Measurements from ENCODE around the gene KIRREL3.

KIRREL3 gene

DNA sequence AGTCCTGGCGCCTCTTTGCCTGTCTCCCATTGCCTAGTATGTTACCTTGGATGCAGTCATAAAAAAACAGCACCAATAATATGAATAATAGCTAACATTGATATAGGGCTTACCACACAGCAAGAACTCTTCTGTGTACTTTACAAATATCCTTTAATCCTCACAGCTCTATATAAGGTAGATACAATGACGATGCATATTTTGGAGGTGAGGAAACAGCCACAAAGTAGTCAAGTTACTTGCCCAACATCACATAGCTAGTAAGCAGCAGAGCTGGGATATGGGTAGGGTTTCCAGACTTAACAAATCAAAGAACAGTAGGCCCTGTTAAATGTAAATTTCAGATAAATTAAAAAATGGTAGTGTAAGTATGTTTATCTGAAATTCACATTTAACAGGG, 516.3 kb downstream of the KIRREL3 start:
- DNase-seq (ENCODE audit: low spot score), result no peak

DNA sequence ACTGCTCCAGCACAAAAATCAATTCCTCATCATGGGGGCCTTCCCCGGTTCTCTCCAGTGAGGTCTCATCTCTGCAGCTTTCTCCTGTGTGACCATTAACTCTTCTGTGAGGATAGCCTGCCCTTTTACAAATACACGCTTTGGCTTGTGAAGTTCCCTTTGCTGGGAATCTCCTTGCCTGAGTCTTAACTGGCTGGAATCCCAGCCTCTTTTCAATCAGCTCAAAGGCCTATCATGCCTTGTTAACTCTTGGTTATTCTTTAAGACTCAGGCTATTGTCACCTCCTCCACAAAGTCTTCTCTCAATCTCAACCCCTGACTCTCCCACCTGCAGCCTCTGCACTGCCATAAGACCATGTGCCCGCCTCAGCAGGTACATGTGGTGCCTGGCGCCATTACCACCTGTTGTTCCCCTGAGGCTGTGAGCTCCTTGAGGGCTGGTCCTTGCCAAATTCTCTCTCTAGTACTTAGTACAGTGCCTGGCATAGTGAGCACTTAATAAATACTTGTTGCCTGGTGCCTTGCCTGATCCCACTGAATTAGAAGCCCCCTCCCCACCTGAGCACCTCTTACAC, 516.9 kb downstream of the KIRREL3 start:
- DNase-seq (ENCODE audit: low spot score), result no peak

DNA sequence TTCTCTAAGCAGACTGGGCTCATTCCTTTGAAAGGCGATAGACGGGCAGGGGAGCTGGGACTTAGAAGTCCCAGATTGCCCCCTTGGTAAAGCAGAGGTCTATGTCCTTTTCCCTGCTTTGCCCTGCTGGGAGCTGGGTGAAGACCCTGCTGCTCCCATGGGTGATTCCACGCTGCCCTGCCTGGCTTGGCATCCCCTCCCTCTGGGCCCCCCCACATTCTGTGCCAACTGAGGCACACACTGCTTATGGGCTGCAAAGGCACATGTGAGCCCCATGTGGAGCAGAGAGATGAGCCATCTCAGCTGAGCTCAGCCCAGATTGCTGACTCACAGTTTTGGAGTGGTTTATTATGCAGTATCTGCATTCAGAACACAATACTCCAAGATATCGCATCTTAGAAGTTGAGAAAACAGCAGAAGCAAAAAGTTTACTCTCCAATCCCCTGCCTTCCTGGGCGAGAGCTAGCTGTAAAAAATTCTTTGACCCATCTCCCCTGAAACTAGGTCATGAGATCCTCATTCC, 517.9 kb downstream of the KIRREL3 start:
- DNase-seq (ENCODE audit: low spot score), result no peak

DNA sequence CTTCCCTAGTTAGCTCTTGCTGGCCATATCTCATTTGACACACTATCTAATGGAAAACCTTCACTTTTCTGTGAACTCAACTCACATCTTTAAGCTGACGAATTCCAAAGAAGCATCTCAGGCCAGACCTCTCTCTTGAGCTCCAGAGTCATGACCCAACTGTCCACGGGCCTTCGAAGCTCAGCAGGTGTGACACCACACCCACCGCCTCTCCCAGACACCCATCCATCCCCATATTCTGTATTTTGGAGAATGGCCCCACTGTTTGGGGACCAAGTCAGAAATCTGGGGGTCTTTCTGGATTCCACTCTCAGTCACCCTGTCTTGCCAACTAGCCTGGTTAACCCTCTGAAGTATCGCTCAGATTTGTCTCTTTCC, 519.3 kb downstream of the KIRREL3 start:
- DNase-seq (ENCODE audit: low spot score), result no peak

DNA sequence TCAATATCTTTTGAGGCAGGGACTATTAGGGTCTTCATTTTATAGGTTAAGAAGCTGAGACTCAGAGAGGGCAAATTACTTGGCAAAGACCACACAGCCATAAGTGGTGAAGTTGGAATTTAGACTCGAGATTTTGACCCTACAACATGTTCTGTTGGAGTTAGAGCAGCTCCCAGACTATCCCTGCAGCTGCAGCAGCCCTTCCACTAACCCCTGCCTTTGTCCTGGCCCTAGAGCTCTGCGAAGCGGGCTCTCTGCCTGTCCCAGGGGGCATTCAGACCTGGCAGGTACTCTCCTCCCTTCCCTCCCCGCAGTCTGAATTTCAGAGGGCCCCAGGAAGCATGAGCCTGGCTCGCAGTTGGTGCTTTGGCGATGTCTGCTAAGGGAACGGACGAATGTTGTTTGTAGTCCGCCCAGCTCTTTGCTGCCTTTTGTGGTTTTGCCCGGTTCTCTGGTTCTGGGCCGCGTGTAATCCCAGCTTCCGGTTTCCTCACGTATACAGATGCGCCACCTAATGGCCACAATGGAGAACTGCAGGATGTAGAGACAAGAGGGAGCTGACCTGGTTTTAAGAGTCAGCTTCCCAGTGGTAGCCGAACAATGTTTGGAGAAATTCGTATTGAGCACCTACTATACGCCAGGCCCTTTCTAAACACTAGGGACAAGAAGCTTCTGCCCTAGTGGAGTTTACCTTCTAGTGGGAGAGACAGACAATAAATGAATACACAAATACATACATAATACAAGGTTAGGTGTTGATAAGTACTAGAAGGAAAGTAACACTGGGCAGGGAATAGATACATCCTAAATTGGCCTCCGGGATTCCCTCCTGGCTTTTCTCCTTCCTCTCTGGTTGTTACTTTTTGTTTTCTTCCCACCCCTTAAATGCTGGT, 519.9 kb downstream of the KIRREL3 start:
- peak; percentile 77 for DNase-seq (ENCODE audit: low spot score)

DNA sequence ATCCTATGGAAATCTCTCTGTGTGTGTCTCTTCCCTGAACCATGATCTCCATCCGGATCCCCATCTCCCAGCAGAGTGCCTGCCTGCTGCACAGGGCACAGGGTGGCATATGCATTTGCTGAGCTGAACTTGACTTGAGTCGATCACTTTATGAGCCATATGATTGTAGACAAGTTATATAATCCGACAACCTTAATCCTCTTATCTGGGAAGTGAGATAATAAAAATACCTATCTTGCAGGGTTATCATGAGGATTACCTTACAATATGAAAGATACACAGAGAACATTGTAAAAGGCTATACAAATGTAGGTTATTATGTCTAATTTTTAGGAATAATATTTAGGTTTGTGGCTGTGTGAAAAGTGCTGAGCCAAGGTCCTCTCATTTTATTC, 520.6 kb downstream of the KIRREL3 start:
- DNase-seq (ENCODE audit: low spot score), result no peak

DNA sequence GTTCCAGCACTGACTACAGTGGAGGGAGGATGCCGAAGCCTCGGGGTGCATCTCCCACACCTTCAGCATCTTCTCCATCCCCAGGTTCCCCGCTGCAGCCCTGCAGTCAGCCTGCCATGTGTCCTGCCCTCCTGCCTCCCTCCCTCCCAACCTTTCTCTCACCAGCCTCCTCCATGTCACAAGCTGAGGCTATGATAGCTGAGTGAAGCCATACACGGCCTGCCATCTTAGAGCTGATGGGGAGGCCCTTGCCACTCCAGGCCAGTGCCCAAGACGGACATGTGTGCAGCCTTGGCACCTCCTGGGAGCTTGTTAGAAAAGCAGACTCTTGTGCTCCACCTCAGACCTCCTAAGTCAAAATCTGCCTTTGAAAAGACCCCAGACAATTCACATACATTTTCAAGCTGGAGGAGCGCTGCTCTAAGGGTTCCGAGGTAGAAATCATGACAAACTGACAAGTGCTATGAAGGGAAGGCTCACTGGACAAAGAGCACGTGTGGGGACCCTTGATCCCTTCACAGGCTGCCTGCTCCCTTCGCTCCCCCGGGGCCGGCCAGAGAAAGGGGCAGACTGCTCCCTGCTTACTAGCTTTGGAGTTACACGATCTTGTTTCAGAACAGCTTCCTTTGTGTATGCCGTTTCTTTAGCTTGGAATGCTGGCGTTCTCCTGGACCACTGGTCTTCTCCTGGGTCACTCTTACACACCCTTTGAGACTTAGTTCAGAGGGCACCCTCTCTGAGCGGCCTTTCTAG, 521.2 kb downstream of the KIRREL3 start:
- no peak for DNase-seq (ENCODE audit: low spot score)

DNA sequence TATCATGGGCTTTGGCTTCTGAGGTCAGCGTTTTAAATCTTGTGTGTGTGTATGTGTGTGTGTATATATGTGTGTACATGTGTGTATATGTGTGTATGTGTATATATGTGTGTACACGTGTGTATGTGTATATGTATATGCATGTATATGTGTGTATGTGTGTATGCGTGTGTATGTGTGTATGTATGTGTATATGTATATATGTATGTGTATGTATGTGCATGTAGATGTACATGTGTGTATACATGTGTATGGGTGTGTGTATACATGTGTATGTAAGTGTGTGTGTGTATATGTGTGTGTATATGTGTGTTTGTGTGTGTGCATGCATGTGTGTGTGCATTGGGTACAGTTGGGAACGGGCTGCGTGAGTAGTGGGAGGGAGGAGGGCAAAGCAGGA, 522.1 kb downstream of the KIRREL3 start:
- DNase-seq (ENCODE audit: low spot score), result no peak

DNA sequence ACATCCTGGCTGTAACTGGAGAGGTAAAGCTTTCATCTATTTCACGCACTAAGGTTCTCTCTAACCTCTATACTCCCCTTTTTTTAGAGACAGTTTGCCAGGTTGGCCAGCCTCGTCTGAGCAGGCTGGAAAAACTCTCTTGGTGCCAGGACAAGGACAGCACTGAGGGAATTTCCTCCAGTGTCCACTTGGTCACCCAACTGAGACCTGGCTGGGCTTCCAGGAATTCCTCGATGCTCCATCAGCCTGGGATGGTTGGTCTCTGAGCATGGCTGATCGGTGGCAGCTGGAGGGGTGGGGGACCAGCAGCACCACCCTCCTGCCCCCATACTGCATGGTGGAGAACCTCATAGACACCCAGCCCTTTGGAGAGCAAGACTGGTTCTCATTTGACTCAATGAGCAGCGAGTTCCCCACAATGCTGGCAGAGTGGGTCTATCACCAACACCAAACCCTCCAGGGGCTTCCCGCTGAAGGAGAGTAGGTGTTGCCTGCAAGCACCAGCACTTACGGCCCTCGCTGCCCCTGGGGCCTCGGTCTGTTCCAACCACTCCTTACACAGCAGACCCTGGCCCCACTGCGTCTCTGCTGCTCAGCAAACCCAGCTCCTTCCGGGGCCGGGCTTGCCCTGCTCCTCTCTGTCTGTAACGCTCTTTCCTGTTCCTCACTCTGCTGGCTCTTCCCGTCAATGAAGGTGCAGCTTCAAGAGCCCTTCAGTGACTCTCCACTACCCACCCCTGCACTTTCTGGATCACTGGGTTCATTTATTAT, 522.9 kb downstream of the KIRREL3 start:
- no peak for DNase-seq (ENCODE audit: low spot score)

DNA sequence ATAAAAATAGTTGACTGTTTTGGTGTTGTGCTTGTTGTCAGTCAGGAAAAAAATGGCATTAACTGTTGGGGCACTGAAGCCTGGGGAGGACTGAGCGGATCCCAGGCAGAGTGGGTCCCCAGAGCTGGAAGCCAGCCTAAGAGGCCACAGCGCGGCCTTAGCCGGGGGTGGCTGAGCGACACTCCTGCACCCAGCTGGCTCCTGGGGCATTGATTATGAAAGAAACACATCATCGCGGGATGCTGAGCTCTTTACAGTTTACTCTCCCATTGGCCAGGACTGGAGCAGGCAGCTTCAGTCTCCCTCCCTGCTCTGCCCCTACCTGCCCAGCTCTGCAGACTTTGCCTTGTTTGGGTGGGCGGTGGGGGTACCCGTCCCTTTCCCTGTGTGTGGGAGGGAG, 523.6 kb downstream of the KIRREL3 start:
- DNase-seq (ENCODE audit: low spot score), result no peak

DNA sequence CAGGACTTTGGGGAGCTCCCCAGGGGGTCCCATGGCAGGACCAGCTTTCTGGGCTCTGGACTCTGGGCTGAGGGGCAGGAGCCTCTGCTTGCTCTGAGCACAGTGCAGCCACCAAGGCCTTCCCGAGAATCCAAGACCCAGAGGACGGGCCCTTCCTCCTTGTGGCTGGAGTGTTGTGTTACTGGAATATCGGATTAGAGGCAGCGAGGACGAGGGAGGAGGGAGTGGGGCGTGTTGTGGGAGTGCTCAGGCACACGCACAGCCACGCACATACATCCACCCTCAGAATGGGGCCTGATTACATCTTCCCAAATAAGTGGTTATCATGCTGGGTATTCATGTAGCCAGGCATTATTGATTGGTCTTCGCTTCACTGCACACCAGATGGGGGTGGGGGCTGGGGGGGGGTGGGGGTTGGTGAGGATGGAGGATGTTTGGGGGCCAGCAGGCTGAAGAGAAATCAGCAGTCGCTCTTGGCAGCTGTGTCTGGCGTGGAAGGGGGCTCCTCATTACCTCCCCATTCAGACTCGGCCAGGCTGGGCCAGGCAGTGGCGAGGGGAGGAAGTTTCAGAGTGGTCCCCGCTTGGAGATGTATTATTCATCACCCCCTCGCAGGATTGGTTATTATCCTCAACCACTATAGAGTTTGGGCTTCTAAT, 524.2 kb downstream of the KIRREL3 start:
- no peak for DNase-seq (ENCODE audit: low spot score)

DNA sequence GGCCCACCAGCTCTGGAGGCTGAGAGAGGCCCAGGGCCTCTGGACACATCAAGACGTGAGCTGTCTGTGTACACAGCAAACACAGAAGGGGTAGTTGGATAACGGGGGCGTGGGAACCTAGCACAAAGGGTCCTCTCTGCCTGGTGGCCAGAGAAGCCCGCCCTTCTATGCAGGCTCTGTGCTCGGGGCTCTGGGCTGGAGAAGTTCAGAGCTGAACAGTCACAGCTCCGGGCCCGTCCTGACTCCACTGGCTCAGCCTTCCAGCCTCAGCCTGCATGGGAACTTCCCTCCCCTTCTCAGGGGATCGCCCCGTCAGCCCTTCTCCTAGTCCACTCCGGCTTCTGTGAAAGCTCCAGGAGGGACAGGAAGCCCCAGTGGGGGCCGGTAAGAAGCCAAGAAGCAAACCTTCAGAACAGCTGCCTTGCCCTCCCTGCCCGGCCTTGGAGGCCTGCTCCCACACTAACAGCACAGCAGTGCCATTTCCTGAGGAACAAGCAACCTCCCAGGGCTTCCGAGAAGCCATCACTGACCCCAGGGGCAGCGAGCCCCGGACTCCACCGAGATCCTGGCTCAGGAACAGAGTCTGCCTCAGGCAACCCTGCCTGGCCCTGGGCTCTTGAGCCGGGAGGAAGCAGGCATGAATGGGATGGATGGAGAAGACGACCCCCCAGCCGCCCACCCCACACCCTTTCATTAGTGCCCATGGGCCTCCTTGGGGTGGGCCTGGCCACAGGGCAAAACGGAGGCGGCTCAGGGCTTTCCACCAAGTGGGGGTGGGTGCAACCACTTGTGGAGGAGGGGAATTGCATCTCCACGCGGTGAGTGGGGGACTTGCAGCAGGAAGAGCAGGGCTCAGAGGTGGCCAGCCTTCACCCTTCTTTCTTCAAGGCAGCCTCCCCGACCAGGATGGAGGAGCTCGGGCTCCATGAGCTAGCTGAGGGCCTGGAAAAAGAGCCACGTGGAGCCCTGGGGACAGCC, 525.3 kb downstream of the KIRREL3 start:
- no peak for DNase-seq (ENCODE audit: low spot score)

DNA sequence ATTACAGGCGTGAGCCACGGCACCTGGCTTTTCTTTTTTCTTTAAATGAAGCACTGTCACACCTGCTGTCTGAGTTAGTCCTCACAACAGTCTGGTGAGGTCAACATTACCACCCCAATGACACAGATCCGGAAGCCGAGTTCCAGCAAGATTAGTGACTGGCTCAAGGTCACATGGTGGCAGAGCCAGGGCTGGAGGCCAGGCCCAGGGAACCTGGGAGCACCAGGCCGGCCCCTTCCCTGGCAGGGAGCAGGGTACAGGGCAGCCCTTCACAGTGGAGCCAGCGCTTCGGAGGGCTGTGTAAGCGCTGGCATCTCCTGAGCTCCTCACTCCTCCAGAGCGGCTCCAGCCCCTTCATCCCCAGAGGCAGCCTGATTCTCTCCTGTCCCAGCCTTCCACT, 526.4 kb downstream of the KIRREL3 start:
- no peak for DNase-seq (ENCODE audit: low spot score)

DNA sequence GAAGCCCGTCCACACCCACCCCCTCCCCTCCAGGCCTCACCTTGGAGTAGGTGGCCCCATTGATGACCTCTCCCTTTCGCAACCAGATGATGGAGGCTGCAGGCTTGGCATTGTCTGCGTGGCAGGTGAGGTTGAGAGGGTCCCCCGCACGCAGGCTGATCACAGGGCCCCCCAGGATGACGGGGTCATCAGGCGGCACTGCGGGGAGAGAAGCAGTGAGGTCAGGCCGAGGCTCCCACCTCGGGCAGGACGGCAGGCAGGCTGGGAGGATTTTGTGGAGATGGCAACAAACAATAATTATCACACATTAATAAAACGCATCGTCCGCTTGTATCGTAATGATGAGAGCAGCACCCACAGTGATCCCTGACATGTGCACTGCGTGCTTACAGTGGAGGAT, 527.3 kb downstream of the KIRREL3 start:
- no peak for DNase-seq (ENCODE audit: low spot score)

DNA sequence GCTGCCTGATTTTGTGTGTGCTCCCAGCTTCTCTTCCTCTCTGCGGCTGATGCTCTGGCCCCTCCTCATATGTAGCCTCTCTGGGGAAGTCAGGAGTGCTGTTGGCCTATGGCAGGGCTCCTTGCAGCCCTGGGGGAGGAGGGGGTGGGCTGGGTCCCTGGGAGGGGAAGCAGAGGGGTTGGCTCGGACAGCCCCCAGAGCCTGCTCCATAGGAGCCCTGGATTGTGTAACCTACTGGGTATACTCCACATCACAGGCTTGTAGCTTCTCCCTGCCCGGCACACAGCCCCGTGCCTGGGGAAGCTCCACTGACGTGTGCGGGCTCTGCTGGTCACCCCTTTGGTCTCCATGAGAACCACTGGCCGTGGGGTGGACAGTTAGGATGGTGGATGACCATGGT, 531.3 kb downstream of the KIRREL3 start:
- no peak for DNase-seq (ENCODE audit: low spot score)

DNA sequence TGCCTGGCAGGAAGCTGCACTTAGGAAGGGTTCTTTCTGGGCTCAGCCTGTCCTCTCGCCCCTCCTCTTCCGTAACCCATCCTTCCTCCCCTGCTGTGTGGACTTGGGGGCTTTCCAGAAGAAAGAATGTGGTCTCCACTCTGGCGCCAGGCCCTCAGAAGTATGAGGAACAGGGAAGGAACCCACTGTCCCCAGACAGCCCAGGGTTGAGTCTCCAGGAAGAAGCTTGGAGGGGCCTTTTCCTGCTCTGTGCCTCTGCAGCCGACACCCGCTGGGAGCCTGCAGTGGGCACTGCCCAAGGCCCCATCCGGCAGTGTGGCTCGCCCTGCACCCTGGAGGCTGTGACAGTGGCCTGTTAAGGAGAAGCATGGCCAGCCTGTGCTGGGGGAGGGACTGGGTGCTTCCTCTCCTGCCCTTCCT, 532.5 kb downstream of the KIRREL3 start:
- peak; percentile 7 for DNase-seq (ENCODE audit: low spot score)

DNA sequence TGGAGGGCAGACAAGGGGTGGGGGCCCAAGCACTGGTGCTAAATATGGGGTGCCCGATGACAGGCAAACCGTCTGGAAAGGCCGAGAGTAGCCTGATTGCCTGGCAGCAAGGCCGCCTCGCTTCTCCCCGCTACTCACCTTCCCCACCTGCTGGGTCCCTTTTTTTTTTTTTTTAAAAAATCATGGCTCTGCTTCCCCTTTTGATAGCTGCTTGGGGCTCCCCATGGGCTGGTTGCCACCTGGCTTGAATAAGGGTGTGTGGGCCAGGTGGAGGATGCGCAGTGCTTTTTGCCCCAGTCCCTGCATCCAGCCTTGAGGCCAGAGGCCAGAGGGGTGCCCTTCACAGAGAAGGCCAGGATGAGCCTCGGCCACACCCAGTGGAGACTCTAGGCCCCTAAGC, 533.1 kb downstream of the KIRREL3 start:
- DNase-seq (ENCODE audit: low spot score), result no peak

DNA sequence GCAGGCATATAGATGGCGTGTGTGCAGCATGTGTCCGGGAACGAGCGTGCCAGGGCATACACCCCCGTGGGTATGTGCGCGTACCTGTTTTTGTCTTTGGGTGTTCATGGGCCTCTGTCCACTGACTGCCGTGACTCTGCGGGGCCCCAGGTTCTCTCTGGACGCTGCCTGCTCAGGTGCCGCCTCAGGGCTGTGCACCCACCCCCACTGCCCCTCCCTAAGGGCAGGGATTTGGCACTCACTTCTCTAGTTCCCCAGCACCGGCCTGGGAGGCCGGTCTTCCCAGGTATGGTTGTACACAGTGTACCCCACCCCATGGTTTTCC, 533.6 kb downstream of the KIRREL3 start:
- DNase-seq (ENCODE audit: low spot score), result no peak

DNA sequence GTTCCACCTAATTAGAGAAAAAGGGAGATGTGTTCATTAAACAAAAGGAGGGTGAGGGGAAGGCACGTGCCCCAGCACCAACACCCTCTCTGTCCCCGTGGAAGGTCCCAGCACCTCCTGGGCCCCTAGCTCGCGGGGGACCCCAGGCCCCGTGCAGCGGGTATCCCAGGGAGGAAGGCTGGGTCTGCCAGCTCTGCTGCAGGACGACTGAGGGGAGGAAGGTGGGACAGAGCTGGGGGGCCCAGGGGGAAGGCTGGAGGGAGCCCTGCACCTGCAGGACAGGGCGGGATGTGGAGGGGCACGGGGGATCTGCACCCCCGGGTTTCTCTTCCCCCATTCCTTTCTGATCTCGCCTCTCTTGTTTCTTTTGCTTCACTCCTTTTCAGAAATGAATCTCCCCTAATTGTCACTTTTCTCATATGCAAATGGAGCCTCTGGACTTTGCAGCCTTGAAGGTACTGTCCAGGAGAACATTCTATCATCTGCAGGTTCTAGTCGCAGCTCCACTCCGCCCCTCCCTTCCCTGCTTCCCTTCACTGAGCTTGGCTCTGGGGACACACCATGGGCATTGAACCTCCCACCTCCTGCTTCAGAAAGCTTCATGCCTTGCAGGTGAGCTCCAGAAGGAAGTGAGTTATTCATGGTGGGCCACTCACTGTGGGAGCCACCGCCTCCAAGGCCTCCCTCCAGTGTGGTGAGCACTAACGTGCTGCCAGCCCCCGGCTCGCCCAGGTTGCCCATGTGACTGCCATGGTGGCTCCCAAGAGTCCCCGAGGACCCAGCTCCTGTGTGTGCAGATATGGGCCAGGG, 534.1 kb downstream of the KIRREL3 start:
- no peak for DNase-seq (ENCODE audit: low spot score)

All from CD4-positive, alpha-beta T cell treated with Interleukin-2 at 100 ng/mL for 4 hours (primary cell).